HepG2 (cell line): ENCODE measurements around the gene UCKL1. TPM values are rescaled to one million over a fixed set of nuclear protein-coding genes. Genes with fewer than 3 reads are reported as not detected.

Source experiments
- ARID2 ChIP-seq: sonication (generic); formaldehyde crosslinking; IDR thresholded peaks from 2 replicates; pipeline ENCODE4 v1.8.1; 2022; ENCODE audit warnings: mild to moderate bottlenecking, missing genetic modification reagents, borderline replicate concordance
- ARNT2 ChIP-seq: sonication (generic); formaldehyde crosslinking; IDR thresholded peaks from 2 replicates; pipeline ENCODE4 v1.8.0; 2022; ENCODE audit warnings: mild to moderate bottlenecking, low read depth, missing genetic modification reagents, moderate library complexity
- HMG20B ChIP-seq: conservative IDR thresholded peaks from 2 replicates; pipeline ENCODE4 v1.6.1; 2016; ENCODE audit warnings: missing genetic modification reagents, missing compliant biosample characterization
- HNRNPUL1 ChIP-seq: fragments of 200-400 bp; formaldehyde crosslinking; IDR thresholded peaks from 2 replicates; pipeline ENCODE4 v1.6.1; 2017; ENCODE audit warnings: low read depth, mild to moderate bottlenecking, low read length, moderate library complexity
- JARID2 ChIP-seq: sonication (generic); formaldehyde crosslinking; IDR thresholded peaks from 2 replicates; pipeline ENCODE4 v1.8.1; 2023; ENCODE audit warnings: missing genetic modification reagents, inconsistent platforms; ENCODE audit not compliant: insufficient replicate concordance
- JUN ChIP-seq: sonication (generic); formaldehyde crosslinking; IDR thresholded peaks from 2 replicates; pipeline ENCODE4 v1.4.0; 2020; ENCODE audit warnings: mild to moderate bottlenecking, missing genetic modification reagents
- KLF15 ChIP-seq: sonication (generic); formaldehyde crosslinking; IDR thresholded peaks from 2 replicates; pipeline ENCODE4 v1.8.1; 2023; ENCODE audit warnings: borderline replicate concordance, mild to moderate bottlenecking, inconsistent platforms, missing genetic modification reagents, mixed read lengths
- NFE2 ChIP-seq: sonication (generic); formaldehyde crosslinking; IDR thresholded peaks from 2 replicates; pipeline ENCODE4 v1.4.0; 2020; ENCODE audit warnings: missing genetic modification reagents
- RARA ChIP-seq: IDR thresholded peaks from 2 replicates; pipeline ENCODE4 v1.6.1; 2016; ENCODE audit warnings: missing genetic modification reagents, missing compliant biosample characterization
- RARG ChIP-seq: sonication (generic); formaldehyde crosslinking; IDR thresholded peaks from 2 replicates; pipeline ENCODE4 v1.4.0; 2020; ENCODE audit warnings: low read depth, mild to moderate bottlenecking, missing genetic modification reagents
- RFX1 ChIP-seq: fragments of 450-650 bp; IDR thresholded peaks from 2 replicates; pipeline ENCODE4 v1.6.1; 2017
- RFXAP ChIP-seq: sonication (generic); formaldehyde crosslinking; IDR thresholded peaks from 2 replicates; pipeline ENCODE4 v1.4.0; 2020; ENCODE audit warnings: missing genetic modification reagents, borderline replicate concordance
- SMARCC2 ChIP-seq: fragments of 450-650 bp; IDR thresholded peaks from 2 replicates; pipeline ENCODE4 v1.6.1; 2017; ENCODE audit warnings: antibody characterized with exemption, mild to moderate bottlenecking
- ZC3H4 ChIP-seq: sonication (generic); formaldehyde crosslinking; IDR thresholded peaks from 2 replicates; pipeline ENCODE4 v1.4.0; 2020; ENCODE audit warnings: missing genetic modification reagents, borderline replicate concordance
- ZIK1 ChIP-seq: sonication (generic); formaldehyde crosslinking; IDR thresholded peaks from 2 replicates; pipeline ENCODE4 v1.5.0; 2020; ENCODE audit warnings: mild to moderate bottlenecking, low read depth, missing genetic modification reagents, borderline replicate concordance
- ZNF326 ChIP-seq: sonication (generic); formaldehyde crosslinking; IDR thresholded peaks from 2 replicates; pipeline ENCODE4 v1.4.0; 2020; ENCODE audit warnings: missing genetic modification reagents, borderline replicate concordance
- ZNF34 ChIP-seq: sonication (generic); formaldehyde crosslinking; IDR thresholded peaks from 2 replicates; pipeline ENCODE4 v1.4.0; 2020; ENCODE audit warnings: mild to moderate bottlenecking, missing genetic modification reagents, borderline replicate concordance
- ZNF441 ChIP-seq: sonication (generic); formaldehyde crosslinking; IDR thresholded peaks from 2 replicates; pipeline ENCODE4 v1.7.0; 2021; ENCODE audit warnings: missing genetic modification reagents, borderline replicate concordance
- ZNF563 ChIP-seq: sonication (generic); formaldehyde crosslinking; IDR thresholded peaks from 2 replicates; pipeline ENCODE4 v1.8.0; 2022; ENCODE audit warnings: mild to moderate bottlenecking, moderate library complexity, missing genetic modification reagents
- ZNF749 ChIP-seq: sonication (generic); formaldehyde crosslinking; IDR thresholded peaks from 2 replicates; pipeline ENCODE4 v1.8.0; 2022; ENCODE audit warnings: mild to moderate bottlenecking, missing genetic modification reagents, moderate library complexity, borderline replicate concordance
- polyA plus RNA-seq, 8 experiments: library from polyadenylated mRNA; depleted of rRNA in 3 of 8; stranded (reverse) in 7 of 8; unstranded in 1 of 8; fragments of >200 nt; fragmentation: Illumina TruSeq in 4 of 8; extraction: Trizol in 4 of 8; gene quantifications; 2 replicates each; pipeline versions ENCODE4 v1.2.1 to v1.2.3, GENCODE V29; 2011 to 2016; ENCODE audit warnings: low read depth in 4 of 8, missing spikeins in 1 of 8, mixed read lengths in 1 of 8; ENCODE audit not compliant: insufficient read depth in 1 of 8
- total RNA-seq, 5 experiments: library from RNA; depleted of rRNA; stranded (reverse); fragments of >200 nt; fragmentation: Illumina TruSeq; extraction: Trizol; gene quantifications; 2 replicates each; pipeline ENCODE4 v1.2.3, GENCODE V29; 2016; ENCODE audit warnings: low read depth in 1 of 5
- TF ChIP-seq, protein P1 (sequence below): IDR thresholded peaks from 2 replicates; pipeline ENCODE4 v1.4.0; 2020; ENCODE audit warnings: mild to moderate bottlenecking, missing genetic modification reagents
- TF ChIP-seq, protein P2 (sequence below): sonication (generic); formaldehyde crosslinking; IDR thresholded peaks from 2 replicates; pipeline ENCODE4 v1.4.0; 2020; ENCODE audit warnings: missing genetic modification reagents
- TF ChIP-seq, protein P3 (sequence below): sonication (generic); formaldehyde crosslinking; IDR thresholded peaks from 2 replicates; pipeline ENCODE4; 2020; ENCODE audit warnings: missing genetic modification reagents, mild to moderate bottlenecking, borderline replicate concordance

The UCKL1 gene
- total and polyA plus RNA-seq, 2 of the 13 experiments (the other 11 are each of a cell fraction or from before 2014, with no cell fraction given), result 50.2 to 126 TPM

DNA sequence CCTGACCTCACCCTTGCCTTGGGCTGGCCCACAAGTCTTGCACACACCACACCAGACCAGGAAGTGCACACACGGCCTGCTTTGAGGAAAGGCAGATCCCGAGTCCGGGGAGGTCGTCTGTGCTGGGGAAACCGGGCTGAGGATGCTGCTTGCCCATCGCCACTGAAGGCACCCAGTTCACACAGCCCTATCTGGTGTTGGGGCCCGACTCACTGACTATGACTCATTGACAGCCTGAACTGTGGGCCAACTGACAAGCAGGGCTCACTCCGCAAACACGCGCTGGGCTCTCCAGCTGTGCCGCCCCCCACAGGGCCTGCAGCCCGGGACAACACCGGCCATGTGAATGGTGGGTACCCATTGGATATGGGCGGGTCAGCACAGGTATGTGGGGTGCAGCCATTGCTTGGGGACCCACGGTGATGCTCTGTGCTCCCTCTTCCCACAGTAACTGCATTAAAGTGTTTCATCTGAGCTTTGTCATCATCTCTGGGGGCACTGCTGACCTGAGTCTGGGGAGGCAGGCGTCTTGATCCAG, 21.6 kb upstream of the UCKL1 start (continued):
- TF ChIP-seq, protein P1, sequence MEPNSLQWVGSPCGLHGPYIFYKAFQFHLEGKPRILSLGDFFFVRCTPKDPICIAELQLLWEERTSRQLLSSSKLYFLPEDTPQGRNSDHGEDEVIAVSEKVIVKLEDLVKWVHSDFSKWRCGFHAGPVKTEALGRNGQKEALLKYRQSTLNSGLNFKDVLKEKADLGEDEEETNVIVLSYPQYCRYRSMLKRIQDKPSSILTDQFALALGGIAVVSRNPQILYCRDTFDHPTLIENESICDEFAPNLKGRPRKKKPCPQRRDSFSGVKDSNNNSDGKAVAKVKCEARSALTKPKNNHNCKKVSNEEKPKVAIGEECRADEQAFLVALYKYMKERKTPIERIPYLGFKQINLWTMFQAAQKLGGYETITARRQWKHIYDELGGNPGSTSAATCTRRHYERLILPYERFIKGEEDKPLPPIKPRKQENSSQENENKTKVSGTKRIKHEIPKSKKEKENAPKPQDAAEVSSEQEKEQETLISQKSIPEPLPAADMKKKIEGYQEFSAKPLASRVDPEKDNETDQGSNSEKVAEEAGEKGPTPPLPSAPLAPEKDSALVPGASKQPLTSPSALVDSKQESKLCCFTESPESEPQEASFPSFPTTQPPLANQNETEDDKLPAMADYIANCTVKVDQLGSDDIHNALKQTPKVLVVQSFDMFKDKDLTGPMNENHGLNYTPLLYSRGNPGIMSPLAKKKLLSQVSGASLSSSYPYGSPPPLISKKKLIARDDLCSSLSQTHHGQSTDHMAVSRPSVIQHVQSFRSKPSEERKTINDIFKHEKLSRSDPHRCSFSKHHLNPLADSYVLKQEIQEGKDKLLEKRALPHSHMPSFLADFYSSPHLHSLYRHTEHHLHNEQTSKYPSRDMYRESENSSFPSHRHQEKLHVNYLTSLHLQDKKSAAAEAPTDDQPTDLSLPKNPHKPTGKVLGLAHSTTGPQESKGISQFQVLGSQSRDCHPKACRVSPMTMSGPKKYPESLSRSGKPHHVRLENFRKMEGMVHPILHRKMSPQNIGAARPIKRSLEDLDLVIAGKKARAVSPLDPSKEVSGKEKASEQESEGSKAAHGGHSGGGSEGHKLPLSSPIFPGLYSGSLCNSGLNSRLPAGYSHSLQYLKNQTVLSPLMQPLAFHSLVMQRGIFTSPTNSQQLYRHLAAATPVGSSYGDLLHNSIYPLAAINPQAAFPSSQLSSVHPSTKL, result peak; percentile 62
- no peak for TF ChIP-seq KLF15
- TF ChIP-seq ARNT2 (CRISPR knock-in tag), result peak; percentile 14; the same call in 1 of the 2 replicates
- no peak for TF ChIP-seq ZNF563 (CRISPR knock-in tag)
- TF ChIP-seq ZNF34 (CRISPR knock-in tag), result 0 out of 2 replicates have a peak, but pooled peaks have one; percentile 76
- TF ChIP-seq, protein P2, sequence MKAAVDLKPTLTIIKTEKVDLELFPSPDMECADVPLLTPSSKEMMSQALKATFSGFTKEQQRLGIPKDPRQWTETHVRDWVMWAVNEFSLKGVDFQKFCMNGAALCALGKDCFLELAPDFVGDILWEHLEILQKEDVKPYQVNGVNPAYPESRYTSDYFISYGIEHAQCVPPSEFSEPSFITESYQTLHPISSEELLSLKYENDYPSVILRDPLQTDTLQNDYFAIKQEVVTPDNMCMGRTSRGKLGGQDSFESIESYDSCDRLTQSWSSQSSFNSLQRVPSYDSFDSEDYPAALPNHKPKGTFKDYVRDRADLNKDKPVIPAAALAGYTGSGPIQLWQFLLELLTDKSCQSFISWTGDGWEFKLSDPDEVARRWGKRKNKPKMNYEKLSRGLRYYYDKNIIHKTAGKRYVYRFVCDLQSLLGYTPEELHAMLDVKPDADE (CRISPR knock-in tag), result no peak
- TF ChIP-seq SMARCC2, result no peak
- TF ChIP-seq JUN (CRISPR knock-in tag), result peak; percentile 93
- TF ChIP-seq ARID2 (CRISPR knock-in tag), result no peak
- TF ChIP-seq ZC3H4 (CRISPR knock-in tag), result no peak
- no peak; the same call in 1 of the 2 replicates for TF ChIP-seq ZNF441 (CRISPR knock-in tag)
- no peak for TF ChIP-seq RFXAP (CRISPR knock-in tag)
- no peak; the same call in 1 of the 2 replicates for TF ChIP-seq ZNF326 (CRISPR knock-in tag)
- TF ChIP-seq RFX1, result no peak
- no peak for TF ChIP-seq HNRNPUL1
- TF ChIP-seq HMG20B (CRISPR knock-in tag), result 0 out of 2 replicates have a peak, but pooled peaks have one; percentile 21
- no peak for TF ChIP-seq RARG (CRISPR knock-in tag)
- 0 out of 2 replicates have a peak, but pooled peaks have one; percentile 12 for TF ChIP-seq NFE2
- peak; percentile 77; the same call in 1 of the 2 replicates for TF ChIP-seq ZIK1 (CRISPR knock-in tag)
- TF ChIP-seq JARID2, result no peak
- peak; percentile 80; the same call in 1 of the 2 replicates for TF ChIP-seq ZNF749
- TF ChIP-seq, protein P3, sequence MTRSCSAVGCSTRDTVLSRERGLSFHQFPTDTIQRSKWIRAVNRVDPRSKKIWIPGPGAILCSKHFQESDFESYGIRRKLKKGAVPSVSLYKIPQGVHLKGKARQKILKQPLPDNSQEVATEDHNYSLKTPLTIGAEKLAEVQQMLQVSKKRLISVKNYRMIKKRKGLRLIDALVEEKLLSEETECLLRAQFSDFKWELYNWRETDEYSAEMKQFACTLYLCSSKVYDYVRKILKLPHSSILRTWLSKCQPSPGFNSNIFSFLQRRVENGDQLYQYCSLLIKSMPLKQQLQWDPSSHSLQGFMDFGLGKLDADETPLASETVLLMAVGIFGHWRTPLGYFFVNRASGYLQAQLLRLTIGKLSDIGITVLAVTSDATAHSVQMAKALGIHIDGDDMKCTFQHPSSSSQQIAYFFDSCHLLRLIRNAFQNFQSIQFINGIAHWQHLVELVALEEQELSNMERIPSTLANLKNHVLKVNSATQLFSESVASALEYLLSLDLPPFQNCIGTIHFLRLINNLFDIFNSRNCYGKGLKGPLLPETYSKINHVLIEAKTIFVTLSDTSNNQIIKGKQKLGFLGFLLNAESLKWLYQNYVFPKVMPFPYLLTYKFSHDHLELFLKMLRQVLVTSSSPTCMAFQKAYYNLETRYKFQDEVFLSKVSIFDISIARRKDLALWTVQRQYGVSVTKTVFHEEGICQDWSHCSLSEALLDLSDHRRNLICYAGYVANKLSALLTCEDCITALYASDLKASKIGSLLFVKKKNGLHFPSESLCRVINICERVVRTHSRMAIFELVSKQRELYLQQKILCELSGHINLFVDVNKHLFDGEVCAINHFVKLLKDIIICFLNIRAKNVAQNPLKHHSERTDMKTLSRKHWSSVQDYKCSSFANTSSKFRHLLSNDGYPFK, result no peak
- TF ChIP-seq RARA (CRISPR knock-in tag), result peak; percentile 33; the same call in 1 of the 2 replicates
